NCI-H774 (cell line): ENCODE results near the gene PSMD8.
A peak's percentile ranks its signal among the peaks of the same experiment; 100 is the strongest.
"Not testable (repeated sequence)": the region's sequence is repeated elsewhere in the genome, so short reads cannot be mapped to it uniquely, and the experiment has no call there.

Experiments used
- DNase-seq: peaks from one replicate; lab custom pipeline; 2025; lab: John Stamatoyannopoulos, UW

PSMD8 gene

GRCh38 chr19:38374332-38375097 lies at the start of gene PSMD8:
Gene PSMD8, plus strand, starts transcription at chr19:38374571. Its CDS starts 31 bp downstream, at chr19:38374602.
- DNase-seq, result peak; percentile 99

DNA sequence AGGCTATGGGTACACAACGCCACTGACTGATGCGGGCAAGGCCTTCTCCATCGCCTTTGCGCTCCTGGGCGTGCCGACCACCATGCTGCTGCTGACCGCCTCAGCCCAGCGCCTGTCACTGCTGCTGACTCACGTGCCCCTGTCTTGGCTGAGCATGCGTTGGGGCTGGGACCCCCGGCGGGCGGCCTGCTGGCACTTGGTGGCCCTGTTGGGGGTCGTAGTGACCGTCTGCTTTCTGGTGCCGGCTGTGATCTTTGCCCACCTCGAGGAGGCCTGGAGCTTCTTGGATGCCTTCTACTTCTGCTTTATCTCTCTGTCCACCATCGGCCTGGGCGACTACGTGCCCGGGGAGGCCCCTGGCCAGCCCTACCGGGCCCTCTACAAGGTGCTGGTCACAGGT lies 47.8 kb upstream of the PSMD8 start:
- DNase-seq, result no peak

GRCh38 chr19:38329651-38330050 lies 44.7 kb upstream of the PSMD8 start:
- no peak for DNase-seq

GRCh38 chr19:38331728-38332127 lies 42.6 kb upstream of the PSMD8 start:
- DNase-seq, result no peak

- DNase-seq, result no peak
Measured at GRCh38 chr19:38333245-38333644, 41.1 kb upstream of the PSMD8 start.

GRCh38 chr19:38335949-38336637 lies 38.3 kb upstream of the PSMD8 start:
- DNase-seq, result peak; percentile 95

- peak; percentile 92 for DNase-seq
Measured at GRCh38 chr19:38336638-38337359, 37.6 kb upstream of the PSMD8 start.

DNA sequence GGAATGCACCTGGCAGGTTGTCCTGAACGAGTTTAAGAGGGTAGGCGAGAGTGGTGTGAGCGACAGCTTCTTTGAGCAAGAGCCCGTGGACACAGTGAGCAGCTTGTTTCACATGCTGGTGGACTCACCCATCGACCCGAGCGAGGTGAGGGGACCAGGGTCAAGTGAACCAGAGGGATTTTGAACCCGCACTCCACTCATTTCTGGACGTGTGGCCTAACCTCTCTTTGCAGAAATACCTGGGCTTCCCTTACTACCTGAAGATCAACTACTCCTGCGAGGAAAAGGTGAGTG lies 37.1 kb upstream of the PSMD8 start:
- no peak for DNase-seq

GRCh38 chr19:38339011-38339410 lies 35.4 kb upstream of the PSMD8 start:
- not testable (repeated sequence) for DNase-seq

GRCh38 chr19:38340927-38341326 lies 33.4 kb upstream of the PSMD8 start:
- DNase-seq, result no peak

DNA sequence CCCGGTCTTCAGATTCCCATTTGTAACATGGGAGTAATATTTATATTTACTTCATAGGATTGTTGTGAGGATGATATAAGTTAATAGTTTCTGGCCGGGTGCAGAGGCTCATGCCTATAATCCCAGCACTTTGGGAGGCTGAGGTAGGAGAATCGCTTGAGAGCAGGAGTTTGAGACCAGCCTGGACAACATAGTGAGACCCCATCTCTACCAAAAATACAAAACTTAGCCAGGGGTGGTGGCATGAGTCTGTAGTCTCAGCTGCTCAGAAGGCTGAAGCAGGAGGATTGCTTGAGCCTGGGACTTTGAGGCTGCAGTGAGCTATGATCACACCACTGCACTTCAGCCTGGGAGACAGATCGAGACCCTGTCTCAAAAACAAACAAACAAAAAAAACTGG lies 27.5 kb upstream of the PSMD8 start:
- no peak for DNase-seq

- no peak for DNase-seq
Measured at GRCh38 chr19:38350883-38351282, 23.5 kb upstream of the PSMD8 start.

GRCh38 chr19:38351865-38352395 lies 22.4 kb upstream of the PSMD8 start:
- DNase-seq, result no peak

DNA sequence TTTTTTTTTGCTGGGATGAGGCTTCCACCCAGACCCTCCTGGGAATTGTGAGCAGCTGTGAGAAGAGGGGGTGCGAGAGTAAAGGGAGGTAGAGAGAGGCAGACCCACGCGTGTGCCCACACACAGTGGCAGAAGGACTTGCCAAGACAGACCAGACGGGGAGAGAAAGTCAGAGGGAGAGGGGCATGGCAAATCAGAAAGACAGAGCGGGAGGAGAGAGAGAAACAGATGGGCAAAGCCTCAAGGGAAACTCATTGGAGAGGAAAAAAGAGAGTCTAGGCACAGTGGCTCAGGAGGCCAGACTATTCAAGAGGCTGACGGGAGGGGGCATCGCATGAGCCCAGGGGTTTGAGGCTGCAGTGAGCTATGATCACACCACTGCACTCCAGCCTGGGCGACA lies 21.8 kb upstream of the PSMD8 start:
- DNase-seq, result no peak

GRCh38 chr19:38355728-38356725 lies 18.3 kb upstream of the PSMD8 start:
- no peak for DNase-seq

DNA sequence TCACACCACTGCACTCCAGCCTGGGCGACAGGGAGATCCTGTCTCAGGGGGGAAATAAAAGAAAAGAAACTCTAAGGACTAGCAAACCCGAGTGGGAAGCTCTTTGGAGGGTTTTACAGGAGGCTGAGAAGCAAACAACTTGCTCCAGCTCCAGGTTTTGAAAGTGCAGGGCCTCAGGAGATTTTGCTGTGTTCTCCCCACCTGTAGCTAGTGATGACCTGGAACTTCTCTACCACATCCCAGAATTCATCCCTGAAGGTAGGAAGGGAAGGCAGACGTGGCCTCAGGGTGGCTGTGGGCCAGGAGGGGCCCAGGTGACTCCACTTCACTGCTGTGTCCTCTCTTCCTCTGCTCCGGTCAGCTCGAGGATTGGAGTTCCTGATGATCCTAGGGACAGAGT lies 16.3 kb upstream of the PSMD8 start:
- no peak for DNase-seq

DNA sequence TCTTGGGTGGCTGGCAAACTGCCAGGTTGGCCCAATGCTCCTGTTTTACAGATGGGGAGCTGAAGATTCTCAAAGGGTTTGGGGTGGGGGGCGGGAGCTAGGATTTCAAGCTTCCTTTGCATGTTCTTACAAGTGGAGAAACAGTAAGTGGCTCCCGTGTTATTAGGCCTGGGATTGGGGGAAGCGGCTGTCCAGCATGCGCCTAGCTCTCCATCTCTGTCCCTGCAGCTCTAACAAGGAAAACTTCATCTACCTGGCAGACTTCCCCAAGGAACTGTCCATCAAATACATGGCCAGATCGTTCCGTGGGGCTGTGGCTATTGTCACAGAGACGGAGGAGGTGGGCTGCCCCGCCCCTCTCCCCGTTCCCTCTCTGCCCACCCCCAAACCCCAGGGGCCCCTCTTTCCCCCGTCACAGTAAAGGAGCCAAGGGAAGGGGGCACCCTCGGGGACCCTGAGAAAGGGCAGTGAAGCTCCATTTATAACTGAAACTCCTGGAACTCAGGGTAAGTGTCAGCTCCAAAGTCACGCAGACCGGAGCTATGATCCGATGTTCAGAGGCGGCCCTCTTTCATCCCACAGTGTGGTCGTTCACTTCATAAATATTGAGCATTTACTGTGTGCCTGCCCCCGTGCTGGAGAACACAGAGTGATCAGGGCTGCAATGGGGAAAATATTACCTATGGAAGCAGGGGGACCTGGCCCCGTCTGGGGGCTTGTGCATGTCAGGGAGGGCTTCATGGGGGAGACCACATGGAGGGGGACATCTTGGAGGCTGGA lies 14.9 kb upstream of the PSMD8 start:
- no peak for DNase-seq

DNA sequence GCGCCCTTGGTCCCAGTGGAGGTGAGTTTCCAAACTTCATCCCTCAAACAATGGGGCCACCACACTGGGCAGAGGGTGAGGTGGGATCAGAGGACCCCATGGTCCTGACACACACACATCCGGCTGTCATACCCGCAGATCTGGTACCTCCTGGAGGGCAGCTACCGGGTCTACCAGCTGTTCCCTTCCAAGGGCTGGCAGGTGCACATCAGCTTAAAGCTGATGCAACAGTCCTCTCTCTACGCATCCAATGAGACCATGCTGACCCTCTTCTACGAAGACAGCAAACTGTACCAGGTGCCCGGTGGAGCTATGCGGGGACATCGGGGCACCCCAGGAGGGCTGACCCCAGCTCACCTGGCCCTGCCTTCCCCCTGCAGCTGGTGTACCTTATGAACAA lies 14.0 kb upstream of the PSMD8 start:
- no peak for DNase-seq

GRCh38 chr19:38360839-38361631 lies 13.3 kb upstream of the PSMD8 start:
- DNase-seq, result no peak

- peak; percentile 58 for DNase-seq
Measured at GRCh38 chr19:38361633-38362075, 12.7 kb upstream of the PSMD8 start.
